Esophagus (tissue), 2 donors: Measurements from ENCODE around the gene PCDHB7. TPM values are rescaled to one million over a fixed set of nuclear protein-coding genes. Genes with fewer than 3 reads are reported as not detected.
"Not testable (repeated sequence)": the region's sequence is repeated elsewhere in the genome, so short reads cannot be mapped to it uniquely, and the experiment has no call there.

ENCODE experiments used
- H3K27ac ChIP-seq, 2 donors: one replicate each; pipeline ENCODE4 v1.5.1; 2013; ENCODE audit warnings: low read depth in 2 of 2, mild to moderate bottlenecking in 2 of 2, inconsistent platforms in 1 of 2, low read length in 1 of 2, moderate library complexity in 1 of 2
- H3K27me3 ChIP-seq, 2 donors: one replicate each; pipeline ENCODE4 v1.6.1; 2013; ENCODE audit warnings: low read length in 2 of 2, control low read depth in 1 of 2, mild to moderate bottlenecking in 1 of 2; ENCODE audit not compliant: insufficient read depth in 2 of 2, control insufficient read depth in 1 of 2
- H3K36me3 ChIP-seq, 2 donors: one replicate each; pipeline ENCODE4 v1.6.1; 2013; ENCODE audit warnings: low read length in 1 of 2; ENCODE audit not compliant: control insufficient read depth in 2 of 2, insufficient read depth in 2 of 2
- H3K4me1 ChIP-seq, 2 donors: one replicate each; pipeline ENCODE4 v1.6.1; 2013; ENCODE audit warnings: low read length in 1 of 2; ENCODE audit not compliant: control insufficient read depth in 2 of 2, insufficient read depth in 2 of 2
- H3K4me3 ChIP-seq, 2 donors: one replicate each; pipeline ENCODE4 v1.5.1; 2013; ENCODE audit warnings: low read length in 2 of 2, mild to moderate bottlenecking in 2 of 2, low read depth in 1 of 2, moderate library complexity in 1 of 2
- H3K9me3 ChIP-seq, 2 donors: one replicate each; pipeline ENCODE4 v1.6.1; 2013; ENCODE audit warnings: mild to moderate bottlenecking in 2 of 2, low read depth in 1 of 2, low read length in 1 of 2, moderate library complexity in 1 of 2; ENCODE audit not compliant: control insufficient read depth in 2 of 2, insufficient read depth in 1 of 2
- WGBS, 2 donors: extraction: QIAGEN DNeasy Blood & Tissue Kit; methylation state at CpG; one replicate each; pipeline ENCODE4 v1.1.7; 2013; 5-methylcytosine and 5-hydroxymethylcytosine counted together
- polyA plus RNA-seq, 2 donors: library from polyadenylated mRNA; stranded (reverse); fragments of 200-250 nt; gene quantifications; one replicate each; pipeline ENCODE4 v1.2.3, GENCODE V29; 2013
- donor health status: healthy with polysubstance abuse.
- donor health status: Bipolar disorder and iron deficiency.

The PCDHB7 gene
- polyA plus RNA-seq, 2 donors: 0.02 to 0.14 TPM

DNA sequence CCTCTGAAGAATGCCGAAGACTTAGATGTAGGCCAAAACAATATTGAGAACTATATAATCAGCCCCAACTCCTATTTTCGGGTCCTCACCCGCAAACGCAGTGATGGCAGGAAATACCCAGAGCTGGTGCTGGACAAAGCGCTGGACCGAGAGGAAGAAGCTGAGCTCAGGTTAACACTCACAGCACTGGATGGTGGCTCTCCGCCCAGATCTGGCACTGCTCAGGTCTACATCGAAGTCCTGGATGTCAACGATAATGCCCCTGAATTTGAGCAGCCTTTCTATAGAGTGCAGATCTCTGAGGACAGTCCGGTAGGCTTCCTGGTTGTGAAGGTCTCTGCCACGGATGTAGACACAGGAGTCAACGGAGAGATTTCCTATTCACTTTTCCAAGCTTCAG is 42.1 kb downstream of the PCDHB7 start:
- H3K36me3 ChIP-seq, H3K27me3 ChIP-seq, H3K4me1 ChIP-seq, H3K27ac ChIP-seq, H3K4me3 ChIP-seq: not testable (repeated sequence)
- peaks cover 13 to 26% of the 10 kb centered on the region in 2 donors for H3K9me3 ChIP-seq
- 54 to 64% methylated on average over 7 to 11 of the region's 12 CpGs for WGBS, 2 donors

DNA sequence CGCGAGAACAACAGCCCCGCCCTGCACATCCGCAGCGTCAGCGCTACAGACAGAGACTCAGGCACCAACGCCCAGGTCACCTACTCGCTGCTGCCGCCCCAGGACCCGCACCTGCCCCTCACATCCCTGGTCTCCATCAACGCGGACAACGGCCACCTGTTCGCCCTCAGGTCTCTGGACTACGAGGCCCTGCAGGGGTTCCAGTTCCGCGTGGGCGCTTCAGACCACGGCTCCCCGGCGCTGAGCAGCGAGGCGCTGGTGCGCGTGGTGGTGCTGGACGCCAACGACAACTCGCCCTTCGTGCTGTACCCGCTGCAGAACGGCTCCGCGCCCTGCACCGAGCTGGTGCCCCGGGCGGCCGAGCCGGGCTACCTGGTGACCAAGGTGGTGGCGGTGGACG is 43.1 kb downstream of the PCDHB7 start:
- peaks cover 13 to 19% of the 10 kb centered on the region in 2 donors for H3K9me3 ChIP-seq
- H3K27ac ChIP-seq, H3K36me3 ChIP-seq, H3K4me3 ChIP-seq, H3K4me1 ChIP-seq, H3K27me3 ChIP-seq: not testable (repeated sequence)
- 31 to 51% methylated on average over 31 to 37 of the region's 40 CpGs for WGBS, 2 donors

DNA sequence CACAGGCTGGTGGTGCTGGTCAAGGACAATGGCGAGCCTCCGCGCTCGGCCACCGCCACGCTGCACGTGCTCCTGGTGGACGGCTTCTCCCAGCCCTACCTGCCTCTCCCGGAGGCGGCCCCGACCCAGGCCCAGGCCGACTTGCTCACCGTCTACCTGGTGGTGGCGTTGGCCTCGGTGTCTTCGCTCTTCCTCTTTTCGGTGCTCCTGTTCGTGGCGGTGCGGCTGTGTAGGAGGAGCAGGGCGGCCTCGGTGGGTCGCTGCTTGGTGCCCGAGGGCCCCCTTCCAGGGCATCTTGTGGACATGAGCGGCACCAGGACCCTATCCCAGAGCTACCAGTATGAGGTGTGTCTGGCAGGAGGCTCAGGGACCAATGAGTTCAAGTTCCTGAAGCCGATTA is 43.6 kb downstream of the PCDHB7 start:
- H3K36me3 ChIP-seq, H3K27me3 ChIP-seq, H3K4me3 ChIP-seq, H3K4me1 ChIP-seq, H3K27ac ChIP-seq: not testable (repeated sequence)
- WGBS, 2 donors: 36 to 41% methylated on average over 11 to 23 of the region's 26 CpGs
- H3K9me3 ChIP-seq: peaks cover 11 to 19% of the 10 kb centered on the region in 2 donors

DNA sequence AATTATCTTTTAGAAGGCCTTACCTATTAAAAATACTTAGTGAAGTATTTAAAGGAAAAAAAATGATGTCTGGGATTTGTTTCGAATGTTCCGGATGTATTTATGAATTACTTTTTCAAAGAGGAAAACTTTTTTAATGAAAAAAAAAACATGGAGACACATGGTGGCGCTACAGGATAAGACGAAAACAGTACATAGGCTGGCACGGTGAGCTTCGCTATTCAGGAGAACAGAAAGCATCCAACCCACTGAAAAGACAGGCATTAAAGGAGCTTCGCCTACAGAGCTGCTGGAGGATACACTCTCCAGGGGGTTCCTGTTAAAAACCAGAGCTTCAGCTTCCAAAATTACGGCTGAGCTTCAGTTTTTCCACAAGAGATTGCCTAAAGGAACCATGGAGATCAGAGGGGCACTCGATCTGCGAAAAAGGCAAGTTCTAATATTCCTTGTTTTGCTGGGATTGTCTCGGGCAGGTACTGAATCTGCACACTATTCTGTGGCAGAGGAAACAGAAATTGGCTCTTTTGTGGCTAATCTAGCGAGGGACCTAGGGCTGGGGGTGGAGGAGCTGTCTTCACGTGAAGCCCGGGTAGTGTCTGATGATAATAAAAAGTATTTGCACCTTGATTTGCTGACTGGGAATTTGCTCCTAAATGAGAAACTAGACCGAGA is 50.8 kb downstream of the PCDHB7 start, which contains the start of gene PCDHB14:
TSS of gene PCDHB14 (plus strand) at position 232 of the 672 bp plus-strand sequence. CDS start at position 395, 163 bp downstream.
- no peaks in the 10 kb centered on the region for H3K4me1 ChIP-seq
- 25 to 27% methylated on average over 15 of the region's 15 CpGs for WGBS, 2 donors
- H3K9me3 ChIP-seq: peaks cover 8 to 19% of the 10 kb centered on the region in 2 donors
- no peaks in the 10 kb centered on the region for H3K27me3 ChIP-seq
- no peaks in the 10 kb centered on the region for H3K36me3 ChIP-seq
- no peak within 1 kb of the TSS for H3K27ac ChIP-seq
- H3K4me3 ChIP-seq: peak within 1 kb of the TSS in 1 of 2 donors; percentile 18

DNA sequence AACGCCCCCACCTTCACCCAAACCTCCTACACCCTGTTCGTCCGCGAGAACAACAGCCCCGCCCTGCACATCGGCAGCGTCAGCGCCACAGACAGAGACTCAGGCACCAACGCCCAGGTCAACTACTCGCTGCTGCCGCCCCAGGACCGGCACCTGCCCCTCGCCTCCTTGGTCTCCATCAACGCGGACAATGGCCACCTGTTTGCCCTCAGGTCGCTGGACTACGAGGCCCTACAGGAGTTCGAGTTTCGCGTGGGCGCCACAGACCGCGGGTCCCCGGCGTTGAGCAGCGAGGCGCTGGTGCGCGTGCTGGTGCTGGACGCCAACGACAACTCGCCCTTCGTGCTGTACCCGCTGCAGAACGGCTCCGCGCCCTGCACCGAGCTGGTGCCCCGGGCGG is 52.4 kb downstream of the PCDHB7 start:
- not testable (repeated sequence) for H3K27me3 ChIP-seq, H3K36me3 ChIP-seq, H3K4me1 ChIP-seq, H3K4me3 ChIP-seq, H3K27ac ChIP-seq
- 27 to 34% methylated on average over 30 to 34 of the region's 40 CpGs for WGBS, 2 donors
- peaks cover 8 to 14% of the 10 kb centered on the region in 2 donors for H3K9me3 ChIP-seq

DNA sequence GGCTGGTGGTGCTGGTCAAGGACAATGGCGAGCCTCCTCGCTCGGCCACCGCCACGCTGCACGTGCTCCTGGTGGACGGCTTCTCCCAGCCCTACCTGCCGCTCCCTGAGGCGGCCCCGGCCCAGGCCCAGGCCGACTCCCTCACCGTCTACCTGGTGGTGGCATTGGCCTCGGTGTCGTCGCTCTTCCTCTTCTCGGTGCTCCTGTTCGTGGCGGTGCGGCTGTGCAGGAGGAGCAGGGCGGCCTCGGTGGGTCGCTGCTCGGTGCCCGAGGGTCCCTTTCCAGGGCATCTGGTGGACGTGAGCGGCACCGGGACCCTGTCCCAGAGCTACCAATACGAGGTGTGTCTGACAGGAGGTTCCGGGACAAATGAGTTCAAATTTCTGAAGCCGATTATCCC is 53.0 kb downstream of the PCDHB7 start:
- not testable (repeated sequence) for H3K27me3 ChIP-seq, H3K4me3 ChIP-seq, H3K4me1 ChIP-seq, H3K36me3 ChIP-seq, H3K27ac ChIP-seq
- H3K9me3 ChIP-seq: peaks cover 8 to 14% of the 10 kb centered on the region in 2 donors
- WGBS, 2 donors: 34 to 48% methylated on average over 14 to 30 of the region's 30 CpGs

Other genes starting within 250 kb of the PCDHB7 start
- gene PCDHAC1, start 246.3 kb upstream of the PCDHB7 start, polyA plus RNA-seq: under 1 TPM in 1 of 2 donors, not detected in 1; 0.01 TPM
- under 1 TPM; 0.02 to 0.06 TPM for gene PCDHAC2, start 206.2 kb upstream of the PCDHB7 start, polyA plus RNA-seq
- gene PCDHB1, start 121.3 kb upstream of the PCDHB7 start, polyA plus RNA-seq: not detected
- gene PCDHB2, start 78.0 kb upstream of the PCDHB7 start, polyA plus RNA-seq: under 1 TPM; 0.31 to 0.33 TPM
- under 1 TPM; 0.10 to 0.14 TPM for gene PCDHB3, start 72.2 kb upstream of the PCDHB7 start, polyA plus RNA-seq
- gene PCDHB4, start 50.8 kb upstream of the PCDHB7 start, polyA plus RNA-seq: under 1 TPM; 0.20 to 0.36 TPM
- gene PCDHB5, start 37.4 kb upstream of the PCDHB7 start, polyA plus RNA-seq: under 1 TPM; 0.14 to 0.26 TPM
- gene PCDHB6, start 22.6 kb upstream of the PCDHB7 start, polyA plus RNA-seq: under 1 TPM; 0.06 to 0.09 TPM
- under 1 TPM; 0.04 TPM for gene PCDHB8, start 5.1 kb downstream of the PCDHB7 start, polyA plus RNA-seq
- under 1 TPM; 0.08 to 0.16 TPM for gene PCDHB16, start 9.7 kb downstream of the PCDHB7 start, polyA plus RNA-seq
- gene PCDHB9, start 14.5 kb downstream of the PCDHB7 start, polyA plus RNA-seq: under 1 TPM; 0.16 to 0.18 TPM
- under 1 TPM; 0.10 to 0.44 TPM for gene PCDHB10, start 19.7 kb downstream of the PCDHB7 start, polyA plus RNA-seq
- under 1 TPM; 0.16 to 0.47 TPM for gene PCDHB11, start 27.0 kb downstream of the PCDHB7 start, polyA plus RNA-seq
- under 1 TPM; 0.08 to 0.15 TPM for gene PCDHB12, start 36.1 kb downstream of the PCDHB7 start, polyA plus RNA-seq
- gene PCDHB13, start 41.3 kb downstream of the PCDHB7 start, polyA plus RNA-seq: under 1 TPM; 0.29 to 0.33 TPM
- under 1 TPM; 0.67 to 0.88 TPM for gene PCDHB14, start 50.7 kb downstream of the PCDHB7 start, polyA plus RNA-seq
- under 1 TPM; 0.37 to 0.80 TPM for gene PCDHB15, start 72.8 kb downstream of the PCDHB7 start, polyA plus RNA-seq
- under 1 TPM; 0.05 to 0.29 TPM for gene SLC25A2, start 131.4 kb downstream of the PCDHB7 start, polyA plus RNA-seq
- 10 to 100 TPM; 22.5 to 35.3 TPM for gene TAF7, start 148.1 kb downstream of the PCDHB7 start, polyA plus RNA-seq
- under 1 TPM; 0.13 to 0.22 TPM for gene PCDHGA1, start 157.9 kb downstream of the PCDHB7 start, polyA plus RNA-seq
- gene PCDHGA2, start 166.1 kb downstream of the PCDHB7 start, polyA plus RNA-seq: under 1 TPM; 0.14 to 0.27 TPM
- gene PCDHGA3, start 171.2 kb downstream of the PCDHB7 start, polyA plus RNA-seq: under 1 TPM; 0.08 to 0.12 TPM
- under 1 TPM; 0.19 to 0.39 TPM for gene PCDHGB1, start 177.5 kb downstream of the PCDHB7 start, polyA plus RNA-seq
- gene PCDHGA4, start 182.4 kb downstream of the PCDHB7 start, polyA plus RNA-seq: under 1 TPM; 0.11 to 0.12 TPM
- under 1 TPM; 0.20 to 0.39 TPM for gene PCDHGB2, start 187.3 kb downstream of the PCDHB7 start, polyA plus RNA-seq
- gene PCDHGA5, start 191.5 kb downstream of the PCDHB7 start, polyA plus RNA-seq: under 1 TPM; 0.14 to 0.28 TPM
- gene PCDHGB3, start 197.6 kb downstream of the PCDHB7 start, polyA plus RNA-seq: under 1 TPM; 0.13 to 0.37 TPM
- gene PCDHGA6, start 201.2 kb downstream of the PCDHB7 start, polyA plus RNA-seq: under 1 TPM; 0.36 to 0.63 TPM
- gene PCDHGA7, start 210.1 kb downstream of the PCDHB7 start, polyA plus RNA-seq: under 1 TPM; 0.24 to 0.53 TPM
- under 1 TPM; 0.36 to 0.37 TPM for gene PCDHGB4, start 215.1 kb downstream of the PCDHB7 start, polyA plus RNA-seq
- under 1 TPM; 0.06 to 0.29 TPM for gene PCDHGA8, start 220.0 kb downstream of the PCDHB7 start, polyA plus RNA-seq
- gene PCDHGB5, start 225.3 kb downstream of the PCDHB7 start, polyA plus RNA-seq: 1 to 10 TPM; 1.0 to 1.7 TPM
- under 1 TPM; 0.54 to 0.83 TPM for gene PCDHGA9, start 230.1 kb downstream of the PCDHB7 start, polyA plus RNA-seq
- gene PCDHGB6, start 235.4 kb downstream of the PCDHB7 start, polyA plus RNA-seq: under 1 TPM; 0.60 to 0.92 TPM
- gene PCDHGA10, start 240.3 kb downstream of the PCDHB7 start, polyA plus RNA-seq: 1 to 10 TPM; 1.1 to 1.2 TPM
- 1 to 10 TPM; 1.2 to 1.4 TPM for gene PCDHGB7, start 245.0 kb downstream of the PCDHB7 start, polyA plus RNA-seq
- gene PCDHGA11, start 248.4 kb downstream of the PCDHB7 start, polyA plus RNA-seq: under 1 TPM; 0.44 to 0.75 TPM